ENCODE data around the gene ART5. TPM values are rescaled to one million over a fixed set of nuclear protein-coding genes. Genes with fewer than 3 reads are reported as not detected.

The ART5 gene
- total RNA-seq, 1 experiment from 2014 or later = 7.9 TPM

GRCh38 chr11:3615998-3616397 lies 25.8 kb downstream of the ART5 start:
- Histone ChIP-seq H4K91ac (ENCODE audit: insufficient read length, low read depth, low read length) (no peak overlapping the region), H3T11ph (ENCODE audit: low read length) (no peak overlapping the region), H2BK15ac (ENCODE audit: low read depth, low read length) (no peak overlapping the region), H2BK5ac (ENCODE audit: insufficient read length, low read length) (no peak overlapping the region), H3K4ac (ENCODE audit: low read depth, low read length) (no peak overlapping the region), H3K79me2 (ENCODE audit: insufficient read depth, low read length) (no peaks in the 10 kb centered on the region), H2BK120ac (ENCODE audit: low read depth, low read length, poor library complexity, severe bottlenecking) (no peak overlapping the region), H3K18ac (ENCODE audit: insufficient read length, low read depth, low read length) (peak overlapping the region; percentile 12), H2BK20ac (ENCODE audit: low read depth, low read length, poor library complexity, severe bottlenecking) (no peak overlapping the region), H3K23ac (ENCODE audit: insufficient read length, low read depth, low read length) (no peak overlapping the region), H2AK5ac (ENCODE audit: insufficient read length, low read length) (no peak overlapping the region), H4K8ac (replicated peaks; ENCODE audit: insufficient read length, low read depth, low read length) (no peak overlapping the region), H3K56ac (ENCODE audit: insufficient read length, low read depth, low read length) (no peak overlapping the region), H3K14ac (ENCODE audit: insufficient read depth, low read length) (no peak overlapping the region), H3K27ac (ENCODE audit: insufficient read length, low read depth, low read length) (no peak overlapping the region), H3K79me1 (ENCODE audit: insufficient read depth, low read depth, low read length, poor library complexity, severe bottlenecking) (no peaks in the 10 kb centered on the region), H2BK12ac (ENCODE audit: insufficient read length, low read depth, low read length) (no peak overlapping the region), H3K23me2 (ENCODE audit: insufficient read length, low read depth, low read length, poor library complexity, severe bottlenecking) (no peaks in the 10 kb centered on the region), H3K9me3 (ENCODE audit: control insufficient read depth, low read depth, low read length) (no peaks in the 10 kb centered on the region), H2AFZ (ENCODE audit: low read length) (no peak overlapping the region), H3K27me3 (ENCODE audit: insufficient read depth, low read length) (no peaks in the 10 kb centered on the region), H3K4me2 (ENCODE audit: insufficient read depth, insufficient read length, low read length) (no peak overlapping the region), H3K4me1 (ENCODE audit: insufficient read depth, low read length) (no peaks in the 10 kb centered on the region), H4K20me1 (ENCODE audit: control insufficient read depth, insufficient read depth, insufficient read length) (no peaks in the 10 kb centered on the region), H3K9ac (ENCODE audit: extremely low read depth, insufficient read length, low read length) (no peak overlapping the region), H4K5ac (ENCODE audit: insufficient read length, low read depth, low read length) (no peak overlapping the region)
- Mint-ChIP-seq H3K27ac (peak overlapping the region; percentile 4 to 55 (median 48); a peak in 2 of 7 replicates), H3K4me1 (peaks cover 17 to 18% of the 10 kb centered on the region in 2 experiments), H3K4me3 (no peak overlapping the region), H3K36me3 (ENCODE audit: insufficient read depth in 1 of 3, low read depth in 3 of 3) (no peaks in the 10 kb centered on the region; a peak in 1 of 7 replicates), H3K9me3 (no peaks in the 10 kb centered on the region), H3K27me3 (ENCODE audit: low read depth) (no peaks in the 10 kb centered on the region)
- WGBS (ENCODE audit: extremely low coverage, insufficient read length, low lambda C conversion rate) = no CpG with 5 or more reads among the region's 6 CpGs
- no peak for TF ChIP-seq CTCF (conservative IDR thresholded peaks at IDR 0.05)
- no peak for DNase-seq

Data from H9 (cell line).